Adrenal gland (tissue), 12 donors: ENCODE data around the gene FZR1. TPM values are rescaled to one million over a fixed set of nuclear protein-coding genes. Genes with fewer than 3 reads are reported as not detected.

Experiments used
- DNase-seq, 7 donors: peaks; one replicate each; pipeline ENCODE4 v3.0.0-alpha.2; 2019 to 2020
- H3K27ac ChIP-seq, 5 donors: fragments of 200-600 bp; sonication (generic) in 4 of 5; 1 replicate in 3 of 5; 2 replicates in 2 of 5; pipeline versions ENCODE4 v1.5.1 to v1.8.0; 2016 to 2020; ENCODE audit warnings: mild to moderate bottlenecking in 1 of 5
- H3K27me3 ChIP-seq: fragments of 200-600 bp; 2 replicates; pipeline ENCODE4 v1.8.0; 2021
- H3K36me3 ChIP-seq, 2 donors: fragments of 200-600 bp; replicated peaks in 1 of 2; 1 replicate in 1 of 2; 2 replicates in 1 of 2; pipeline versions ENCODE4 v1.5.1 to v1.8.0; 2018 to 2022
- H3K4me1 ChIP-seq, 2 donors: fragments of 200-600 bp; replicated peaks in 1 of 2; 1 replicate in 1 of 2; 2 replicates in 1 of 2; pipeline versions ENCODE4 v1.5.1 to v1.8.0; 2018 to 2021
- H3K4me3 ChIP-seq, 4 donors: fragments of 200-600 bp; sonication (generic) in 3 of 4; one replicate each; pipeline ENCODE4 v1.5.1; 2016 to 2018
- H3K9me3 ChIP-seq, 3 donors: fragments of 200-600 bp; sonication (generic) in 1 of 3; replicated peaks in 1 of 3; 1 replicate in 2 of 3; 2 replicates in 1 of 3; pipeline versions ENCODE4 v1.5.1 to v1.8.0; 2016 to 2021
- POLR2A ChIP-seq, 2 donors: fragments of 450-650 bp; IDR thresholded peaks; one replicate each; pipeline ENCODE4 v1.6.1; 2017; ENCODE audit warnings: antibody characterized with exemption in 2 of 2, mild to moderate bottlenecking in 2 of 2, moderate library complexity in 1 of 2
- WGBS, 4 donors: extraction: QIAGEN DNeasy Blood & Tissue Kit in 2 of 4; methylation state at CpG; one replicate each; pipeline versions ENCODE4 v1.1.5 to v1.1.7; 2013 to 2017; 5-methylcytosine and 5-hydroxymethylcytosine counted together
- intact Hi-C, 2 donors: fragments of 100-400 bp; cut with DNase I; formaldehyde crosslinking; loops; one replicate each; pipeline versions ENCODE4 v1.14.1 to v1.15.0; 2022 to 2023
- polyA plus RNA-seq, 3 donors: library from polyadenylated mRNA; stranded (reverse); fragments of 200-250 nt in 2 of 3; fragments of 350-450 nt in 1 of 3; fragmentation: Illumina TruSeq in 1 of 3; extraction: RNeasy Lipid Tissue Mini Kit (QIAGEN cat#74804) in 1 of 3; gene quantifications; one replicate each; pipeline ENCODE4 v1.2.3, GENCODE V29; 2013 to 2014
- total RNA-seq, 9 donors: library from RNA; depleted of rRNA in 4 of 9; stranded (reverse); fragments of >200 nt in 4 of 9; fragments of 120-200 nt in 1 of 9; fragmentation: NEBNext Ultra II Directional in 1 of 9; extraction: Animal tissue kit (Norgen Biotek cat#: 25700) in 1 of 9; gene quantifications; one replicate each; pipeline versions ENCODE4 v1.1.0 to v1.2.4, GENCODE V29; 2013 to 2023
- TF ChIP-seq, protein P1 (sequence below), 6 experiments: fragments of 450-650 bp in 4 of 6; fragments of 200-600 bp in 2 of 6; sonication (generic) in 1 of 6; IDR thresholded peaks; 1 replicate in 5 of 6; 2 replicates in 1 of 6; pipeline versions ENCODE4 v1.5.1 to v1.8.0; 2016 to 2021; ENCODE audit warnings: antibody characterized with exemption in 6 of 6, mild to moderate bottlenecking in 2 of 6, moderate library complexity in 1 of 6
- donor health status: healthy with polysubstance abuse.
- donor health status: Bipolar disorder and iron deficiency.
- donor health status: DM: yes; HTN: yes; CAD: no.
- donor health status: DM: no; HTN: no; CAD: no.
- donor health status: DM: no; HTN: no; CAD: no.
- donor health status: DM: yes; HTN: yes; CAD: no.

Gene FZR1
- total and polyA plus RNA-seq, 12 donors: 17.9 to 85.0 (median 38.0) TPM

DNA sequence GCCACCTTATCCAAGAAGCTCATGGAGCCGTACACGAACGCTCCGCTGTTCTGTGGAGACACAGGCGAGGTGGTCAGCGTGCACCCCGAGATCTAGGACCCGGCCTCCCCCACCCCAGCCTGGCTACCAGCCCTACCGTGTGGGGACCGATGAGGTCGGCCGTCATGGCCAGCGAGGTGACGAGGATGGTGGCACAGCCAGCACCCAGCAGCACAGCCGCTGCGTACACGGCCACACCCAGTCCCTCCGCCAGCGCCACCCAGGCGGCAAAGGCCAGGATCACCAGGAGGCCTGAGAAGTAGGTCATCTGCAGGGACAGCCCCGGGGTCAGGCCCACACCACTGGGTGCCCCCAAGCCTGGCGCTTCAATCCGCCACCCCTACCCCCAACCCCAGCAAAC lies 40.0 kb downstream of the FZR1 start:
- Histone ChIP-seq H3K4me3 (no peak overlapping the region), H3K27ac (no peak overlapping the region), H3K36me3 (peaks cover 0 to 8% of the 10 kb centered on the region in 2 donors), H3K4me1 (no peaks in the 10 kb centered on the region), H3K9me3 (no peaks in the 10 kb centered on the region), H3K27me3 (no peaks in the 10 kb centered on the region)
- DNase-seq: no peak
- intact Hi-C loops: loop anchor here (5.0 kb wide), 2 partner anchors 66 to 71 kb away; no protein-coding TSS in a partner anchor
- TF ChIP-seq POLR2A (IDR thresholded peaks at IDR 0.05): no peak
- TF ChIP-seq, protein P1, sequence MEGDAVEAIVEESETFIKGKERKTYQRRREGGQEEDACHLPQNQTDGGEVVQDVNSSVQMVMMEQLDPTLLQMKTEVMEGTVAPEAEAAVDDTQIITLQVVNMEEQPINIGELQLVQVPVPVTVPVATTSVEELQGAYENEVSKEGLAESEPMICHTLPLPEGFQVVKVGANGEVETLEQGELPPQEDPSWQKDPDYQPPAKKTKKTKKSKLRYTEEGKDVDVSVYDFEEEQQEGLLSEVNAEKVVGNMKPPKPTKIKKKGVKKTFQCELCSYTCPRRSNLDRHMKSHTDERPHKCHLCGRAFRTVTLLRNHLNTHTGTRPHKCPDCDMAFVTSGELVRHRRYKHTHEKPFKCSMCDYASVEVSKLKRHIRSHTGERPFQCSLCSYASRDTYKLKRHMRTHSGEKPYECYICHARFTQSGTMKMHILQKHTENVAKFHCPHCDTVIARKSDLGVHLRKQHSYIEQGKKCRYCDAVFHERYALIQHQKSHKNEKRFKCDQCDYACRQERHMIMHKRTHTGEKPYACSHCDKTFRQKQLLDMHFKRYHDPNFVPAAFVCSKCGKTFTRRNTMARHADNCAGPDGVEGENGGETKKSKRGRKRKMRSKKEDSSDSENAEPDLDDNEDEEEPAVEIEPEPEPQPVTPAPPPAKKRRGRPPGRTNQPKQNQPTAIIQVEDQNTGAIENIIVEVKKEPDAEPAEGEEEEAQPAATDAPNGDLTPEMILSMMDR (IDR thresholded peaks at IDR 0.05): no peak
- WGBS, 4 donors: 87 to 94% (median 90%) methylated on average over 13 to 23 of the region's 23 CpGs

DNA sequence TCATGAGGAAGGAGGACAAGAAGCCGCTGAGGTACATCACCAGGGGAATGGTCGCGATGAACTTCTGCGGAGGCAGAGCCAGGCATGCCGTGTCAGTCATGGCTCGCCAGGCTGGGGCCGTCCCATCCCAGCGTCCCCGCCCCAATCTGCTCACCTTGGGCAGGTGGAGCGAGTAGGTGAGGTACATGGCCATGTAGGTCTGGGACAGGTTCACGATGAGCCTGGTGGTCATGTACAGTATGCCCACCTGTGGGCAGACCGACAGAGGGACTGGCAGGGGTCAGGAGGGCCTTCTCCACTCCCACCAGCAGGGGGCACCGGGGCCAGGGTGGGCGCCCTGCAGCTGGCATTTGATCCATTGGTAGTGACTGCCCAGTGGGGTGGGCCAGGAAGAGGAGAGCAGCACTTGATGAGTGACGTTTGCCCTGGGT lies 41.2 kb downstream of the FZR1 start:
- Histone ChIP-seq H3K36me3 (peaks cover 0 to 8% of the 10 kb centered on the region in 2 donors), H3K9me3 (no peaks in the 10 kb centered on the region), H3K4me3 (no peak overlapping the region), H3K27me3 (no peaks in the 10 kb centered on the region), H3K4me1 (no peaks in the 10 kb centered on the region), H3K27ac (no peak overlapping the region)
- intact Hi-C loops: loop anchor here (5.0 kb wide), 2 partner anchors 65 to 70 kb away; no protein-coding TSS in a partner anchor
- no peak for DNase-seq
- WGBS, 4 donors: 86 to 91% (median 88%) methylated on average over 12 to 15 of the region's 15 CpGs
- TF ChIP-seq, protein P1 (IDR thresholded peaks at IDR 0.05): peak in 5 of 6 experiments; percentile 17 to 45 (median 31)
- no peak for TF ChIP-seq POLR2A (IDR thresholded peaks at IDR 0.05)

GRCh38 chr19:3547767-3548282 lies 41.7 kb downstream of the FZR1 start:
- H3K36me3 ChIP-seq: peaks cover 0 to 8% of the 10 kb centered on the region in 2 donors
- no peaks in the 10 kb centered on the region for H3K27me3 ChIP-seq
- intact Hi-C loops: loop anchor here (5.0 kb wide), 2 partner anchors 64 to 69 kb away; no protein-coding TSS in a partner anchor
- H3K27ac ChIP-seq: no peak overlapping the region
- no peak overlapping the region for H3K4me3 ChIP-seq
- no peak for TF ChIP-seq POLR2A (IDR thresholded peaks at IDR 0.05)
- TF ChIP-seq, protein P1 (IDR thresholded peaks at IDR 0.05): no peak
- peaks cover 0 to 1% of the 10 kb centered on the region in 2 donors for H3K4me1 ChIP-seq
- no peak for DNase-seq
- H3K9me3 ChIP-seq: no peaks in the 10 kb centered on the region
- 83 to 91% (median 87%) methylated on average over 8 to 36 of the region's 36 CpGs for WGBS, 4 donors

DNA sequence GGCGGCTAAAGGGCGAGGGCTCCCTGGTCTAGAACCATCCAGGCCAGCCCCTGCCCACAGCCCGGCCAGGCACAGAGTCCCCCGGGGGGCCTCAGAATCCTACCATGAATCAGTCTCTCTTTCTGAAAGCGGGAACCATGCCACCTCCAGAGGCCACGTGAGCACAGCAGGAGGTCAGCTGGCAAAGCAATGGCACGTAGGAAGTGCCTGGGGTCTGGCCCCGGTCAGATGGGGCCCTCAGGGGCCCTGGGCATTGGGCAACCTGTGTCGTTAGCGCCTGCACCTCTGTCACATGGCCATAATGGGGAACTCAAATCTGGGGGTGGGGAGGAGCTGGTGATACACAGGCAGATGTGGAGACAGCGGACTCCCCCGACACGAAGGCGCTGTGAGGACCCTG lies 42.5 kb downstream of the FZR1 start:
- H3K9me3 ChIP-seq: no peaks in the 10 kb centered on the region
- no peak overlapping the region for H3K4me3 ChIP-seq
- no peak for DNase-seq
- TF ChIP-seq, protein P1 (IDR thresholded peaks at IDR 0.05): no peak
- no peak for TF ChIP-seq POLR2A (IDR thresholded peaks at IDR 0.05)
- no peak overlapping the region for H3K27ac ChIP-seq
- no peaks in the 10 kb centered on the region for H3K27me3 ChIP-seq
- intact Hi-C loops: loop anchor here (5.0 kb wide), 2 partner anchors 64 to 69 kb away; no protein-coding TSS in a partner anchor
- peaks cover 0 to 8% of the 10 kb centered on the region in 2 donors for H3K4me1 ChIP-seq
- H3K36me3 ChIP-seq: peaks cover 0 to 8% of the 10 kb centered on the region in 2 donors
- WGBS, 4 donors: 63 to 97% (median 78%) methylated on average over 6 to 14 of the region's 14 CpGs
